GM18868 (cell line): Measurements from ENCODE around the gene NBAS.

Source experiments
- ATAC-seq: cut with Tn5 transposase; IDR thresholded peaks from one replicate; pipeline ENCODE4 v1.9.1; 2021; ENCODE audit warnings: mild to moderate bottlenecking, moderate library complexity; ENCODE audit not compliant: unreplicated experiment

Gene NBAS

DNA sequence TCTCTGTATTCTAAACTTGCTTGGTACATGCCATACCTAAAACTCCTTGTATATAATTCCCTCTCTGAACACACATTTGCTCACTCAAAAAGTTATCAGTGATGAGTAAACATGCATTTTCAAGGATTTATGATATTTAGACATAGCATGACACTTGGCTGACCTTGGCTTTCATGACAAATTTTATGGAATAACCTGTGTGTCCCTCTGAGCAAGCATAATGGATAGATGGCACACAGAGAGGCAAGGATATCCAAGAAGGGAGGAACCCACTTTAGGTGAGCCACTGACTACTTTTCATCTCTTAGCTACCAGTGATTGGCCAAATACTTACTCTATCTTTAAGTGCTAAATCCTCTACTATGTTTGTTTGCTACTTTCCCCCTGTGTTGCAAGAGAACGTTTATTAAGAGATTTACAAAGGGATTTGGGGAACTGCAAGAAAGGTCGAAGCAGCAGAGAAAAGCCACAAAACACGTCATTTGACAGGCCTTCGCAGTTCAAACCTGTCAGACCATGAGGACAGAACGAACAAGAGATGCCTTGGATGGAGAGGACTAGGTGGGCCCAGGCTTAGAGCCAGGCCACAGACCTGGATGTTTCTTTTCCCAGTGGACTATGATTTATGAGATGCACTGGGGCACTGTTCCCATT is 379.9 kb downstream of the NBAS start:
- no peak for ATAC-seq

DNA sequence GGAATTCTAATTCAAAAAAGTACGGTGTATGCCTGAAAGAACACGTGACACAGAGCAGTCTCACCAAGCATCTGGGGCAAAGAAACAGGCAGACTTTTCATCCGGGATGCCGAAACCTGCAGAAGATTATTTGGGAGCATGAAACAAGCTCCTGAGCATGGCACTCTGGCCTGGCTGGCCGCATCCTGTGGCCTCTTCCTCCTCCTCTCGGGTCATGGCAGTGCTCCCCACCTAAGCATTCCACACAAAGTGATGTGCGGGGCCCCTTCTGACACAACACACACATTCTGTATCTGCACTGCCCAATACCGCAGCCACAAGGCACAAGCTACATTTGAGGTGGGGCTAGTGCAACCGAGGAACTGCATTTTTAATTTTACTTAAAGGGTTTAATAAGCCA is 380.8 kb downstream of the NBAS start:
- no peak for ATAC-seq

DNA sequence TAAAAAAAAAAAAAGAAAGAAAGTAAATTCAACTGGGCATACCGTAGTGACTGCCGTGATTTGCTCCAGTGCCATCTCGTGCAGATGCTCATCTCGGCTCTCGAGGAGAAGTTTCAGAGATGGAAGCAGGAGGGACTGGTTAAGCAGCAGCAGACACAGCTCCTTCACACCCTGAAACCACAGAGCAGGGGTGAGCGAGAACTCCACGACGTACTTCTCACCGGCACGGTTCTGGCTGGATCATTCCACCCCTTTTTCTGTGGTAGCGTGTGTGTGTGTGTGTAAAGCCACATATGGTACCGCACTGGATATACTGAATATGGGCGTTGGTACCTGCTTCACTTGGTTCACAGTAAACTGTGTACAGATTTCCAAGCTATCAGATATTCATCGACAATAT is 382.2 kb downstream of the NBAS start:
- no peak for ATAC-seq

DNA sequence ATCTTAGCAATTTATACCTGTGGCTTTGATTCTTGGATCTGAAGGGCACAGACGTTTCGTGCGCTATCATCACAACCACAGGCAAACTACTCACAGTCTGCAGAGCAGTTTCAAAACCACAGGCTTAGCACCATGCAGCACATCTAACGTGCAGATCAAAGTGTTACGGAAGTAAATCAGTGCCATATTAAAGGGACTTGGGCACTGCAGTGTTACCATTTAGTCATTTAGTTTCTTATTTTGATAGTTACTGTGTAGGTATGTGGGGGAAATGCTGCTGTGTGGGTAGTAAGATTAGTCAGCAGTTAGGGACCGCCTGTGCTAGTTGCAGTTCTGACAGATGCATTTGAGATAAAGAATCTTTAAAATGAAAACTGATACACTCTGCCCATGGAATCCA is 384.0 kb downstream of the NBAS start:
- peak; percentile 98 for ATAC-seq

DNA sequence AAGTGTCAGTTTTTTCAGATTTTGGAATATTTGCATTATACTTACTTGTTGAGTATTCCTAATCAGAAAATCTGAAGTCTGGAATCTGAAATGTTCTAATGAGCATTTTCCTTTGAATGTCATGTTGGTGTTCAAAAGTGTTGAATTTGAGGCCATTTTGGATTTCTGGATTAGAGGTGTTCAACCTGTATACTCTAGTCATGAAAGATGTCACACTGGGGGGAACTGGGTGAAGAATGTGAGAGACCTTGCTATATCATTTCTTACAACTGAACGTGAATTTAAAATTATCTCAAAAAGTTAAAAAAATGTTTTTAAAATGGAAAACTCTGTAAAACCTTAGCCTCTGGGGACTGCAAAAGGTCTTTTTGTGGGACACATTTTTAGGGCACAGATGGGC is 384.5 kb downstream of the NBAS start:
- ATAC-seq = no peak

DNA sequence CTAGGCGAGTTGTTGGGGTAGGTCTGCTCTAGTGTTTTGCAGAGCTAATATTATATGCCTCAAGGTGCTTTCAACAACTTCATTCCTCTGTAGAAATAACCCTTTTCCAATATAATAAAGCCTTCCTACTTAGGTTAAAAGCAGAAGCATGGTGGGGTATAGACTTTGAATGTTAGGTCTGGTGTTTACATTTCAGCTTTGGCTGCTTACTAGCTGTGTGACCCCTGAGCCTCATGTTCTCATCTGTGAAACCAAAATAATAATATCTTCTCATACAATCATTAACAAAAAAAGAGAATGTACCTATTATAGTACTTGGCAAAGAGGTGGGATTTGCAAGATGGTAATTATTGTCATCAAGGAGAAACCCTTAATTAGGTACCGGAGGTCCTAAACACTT is 386.6 kb downstream of the NBAS start:
- no peak for ATAC-seq

DNA sequence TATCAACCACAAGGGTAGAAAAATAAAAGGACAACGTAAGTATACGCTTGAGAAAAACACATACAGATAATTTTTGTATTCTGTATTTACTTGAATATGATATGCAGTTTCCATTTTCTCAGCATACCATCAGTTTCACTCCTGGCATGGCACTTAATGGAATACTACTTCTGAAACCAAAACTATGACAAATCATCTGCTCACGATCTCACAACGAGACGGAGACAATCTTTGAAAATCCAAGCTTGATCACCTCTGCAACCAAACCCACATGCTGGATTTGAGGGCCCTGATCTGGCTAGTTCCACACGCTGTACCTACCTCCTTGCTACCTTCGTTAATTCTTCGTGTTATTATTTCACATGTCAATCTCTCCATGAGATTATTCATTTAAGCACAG is 387.6 kb downstream of the NBAS start:
- ATAC-seq = no peak

DNA sequence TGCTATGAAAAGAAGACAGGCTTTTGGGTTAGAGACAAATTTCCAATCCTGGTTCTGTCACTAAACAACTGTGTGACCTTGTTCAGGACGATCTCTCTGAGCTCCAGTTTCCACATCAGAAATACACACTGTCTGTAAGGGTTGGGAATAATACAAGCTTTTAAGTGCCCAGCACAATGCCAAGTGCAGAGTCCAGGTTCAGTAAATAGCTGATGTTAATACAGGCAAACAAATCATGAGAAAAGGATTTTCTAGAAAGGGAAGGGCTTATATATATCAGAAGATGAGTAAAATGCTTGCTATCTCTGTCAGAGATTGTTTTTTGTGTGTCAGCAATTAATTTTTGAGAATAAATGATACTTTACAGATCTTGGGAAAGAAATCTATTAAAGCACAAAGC is 388.3 kb downstream of the NBAS start:
- ATAC-seq = no peak

DNA sequence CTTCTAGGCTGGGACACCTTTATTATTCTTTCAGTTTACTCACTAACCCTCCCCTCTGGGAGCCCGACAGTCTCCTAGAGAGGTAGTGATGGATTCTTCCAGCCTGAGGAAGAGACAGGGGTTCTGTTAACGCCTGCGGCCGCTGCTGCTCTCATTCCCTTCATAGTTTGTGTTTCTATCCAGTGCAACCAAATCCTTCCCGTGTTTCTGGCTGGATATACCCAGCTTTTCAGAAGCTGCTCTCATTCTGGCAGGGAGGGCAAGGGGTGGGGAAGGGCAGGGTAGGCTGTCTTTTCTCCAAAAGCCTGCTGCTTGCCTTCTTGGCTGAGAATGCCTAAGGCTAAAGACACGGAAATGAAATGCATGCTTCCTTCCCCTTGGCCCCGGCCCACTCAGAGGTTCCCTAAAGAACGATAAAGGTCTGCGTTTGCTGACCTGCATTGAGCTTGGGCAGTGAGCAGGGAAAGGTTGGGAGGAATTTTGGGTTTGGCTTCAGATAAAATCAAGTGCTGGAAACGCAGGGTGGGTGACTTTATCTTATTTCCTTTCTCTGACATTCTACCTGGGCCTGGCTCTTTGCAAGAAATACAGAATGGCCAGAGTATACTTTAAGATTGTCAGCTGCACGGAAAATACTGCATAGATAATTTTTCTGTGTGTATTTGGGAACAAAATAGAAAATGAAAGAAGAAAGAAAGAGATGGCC is 390.9 kb downstream of the NBAS start:
- ATAC-seq = no peak

DNA sequence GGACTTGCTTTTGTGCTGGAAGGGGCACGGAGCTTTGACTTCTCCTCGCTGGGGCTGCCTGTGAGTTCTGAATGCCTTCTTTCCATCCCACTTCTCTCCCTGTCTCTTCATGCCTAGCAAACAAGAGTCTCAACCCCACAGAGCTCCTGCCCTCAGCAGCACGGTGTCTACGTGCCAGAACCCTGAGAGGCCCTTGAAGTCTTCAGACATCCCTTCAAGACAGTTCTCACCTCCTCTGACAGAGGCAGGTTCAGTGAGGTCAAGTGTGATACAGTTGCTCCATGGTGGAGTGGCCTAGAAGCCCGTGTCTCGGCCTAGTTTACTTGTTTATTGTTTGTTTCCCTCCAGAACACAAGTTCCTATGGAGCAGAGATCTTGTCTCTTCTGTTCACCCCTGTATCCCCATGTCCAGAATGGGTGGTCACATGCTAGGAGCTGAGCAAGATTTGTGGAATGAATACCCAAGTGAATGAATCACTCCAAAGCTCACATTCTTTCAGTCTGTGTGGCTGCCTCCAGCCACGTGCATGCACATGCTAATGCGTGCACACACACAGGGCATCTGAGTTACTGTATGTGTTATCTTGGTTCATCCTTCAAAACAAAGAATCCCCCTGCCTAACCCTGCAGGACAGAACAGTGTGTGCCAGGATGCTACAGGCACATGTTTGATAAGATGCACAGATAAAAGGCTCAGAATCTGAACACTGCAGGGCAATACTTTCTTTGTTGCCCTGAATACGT is 391.6 kb downstream of the NBAS start:
- no peak for ATAC-seq

DNA sequence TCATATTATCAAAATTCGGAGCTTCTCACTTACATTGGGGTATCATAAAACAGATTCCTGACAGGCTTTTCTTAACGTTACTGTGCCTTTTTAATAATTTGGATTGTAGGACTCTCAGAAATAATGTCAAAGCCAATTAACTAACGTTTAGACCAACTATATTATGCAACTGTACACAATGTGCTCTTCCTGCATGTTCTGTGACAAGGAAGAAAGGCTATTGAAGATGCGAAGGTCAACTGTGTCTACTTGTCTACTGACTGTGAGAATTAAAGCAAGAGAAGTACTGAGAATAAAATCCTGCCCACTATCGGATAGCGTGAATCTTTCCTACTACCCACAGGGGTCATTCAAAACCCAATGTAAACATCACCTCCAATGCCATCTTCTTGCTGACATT is 393.0 kb downstream of the NBAS start:
- ATAC-seq = no peak

DNA sequence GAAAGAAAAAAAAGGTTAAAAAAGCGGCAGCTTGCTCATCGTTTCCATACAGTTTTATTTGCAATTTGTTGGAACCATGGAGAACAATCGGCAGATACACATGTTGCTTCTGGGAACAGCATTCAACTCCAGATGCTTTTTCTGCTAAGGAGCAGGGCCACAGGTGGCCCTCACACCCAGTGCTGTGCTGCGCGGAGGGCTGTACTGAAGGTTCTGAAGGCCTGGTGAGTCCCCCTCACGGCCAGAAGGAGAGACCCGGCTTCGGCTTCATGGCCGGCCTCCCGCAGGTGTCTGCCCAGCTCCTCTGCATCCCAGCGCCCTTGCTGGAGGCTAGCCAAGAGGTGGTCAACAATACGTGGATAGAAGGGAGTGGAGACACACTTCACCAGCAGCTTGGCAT is 394.3 kb downstream of the NBAS start:
- no peak for ATAC-seq

DNA sequence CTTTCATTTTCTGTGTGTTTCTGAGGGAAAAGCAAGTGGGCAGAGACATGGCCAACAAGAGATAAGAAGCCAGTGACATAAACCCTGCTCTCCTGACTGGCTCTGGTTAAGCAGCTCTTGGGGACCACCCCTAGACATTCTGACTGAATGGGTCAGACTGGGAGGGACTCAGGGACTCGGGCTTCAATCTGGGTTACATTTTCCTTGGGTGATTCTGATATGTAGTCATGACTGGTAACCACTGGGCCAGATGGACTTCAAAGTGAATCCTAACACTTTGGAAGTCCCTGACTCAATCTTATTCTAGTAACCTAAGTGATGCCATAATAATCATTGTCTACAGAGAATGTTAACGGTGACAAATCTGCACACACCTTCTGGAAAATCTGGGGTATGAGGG is 397.8 kb downstream of the NBAS start:
- no peak for ATAC-seq

DNA sequence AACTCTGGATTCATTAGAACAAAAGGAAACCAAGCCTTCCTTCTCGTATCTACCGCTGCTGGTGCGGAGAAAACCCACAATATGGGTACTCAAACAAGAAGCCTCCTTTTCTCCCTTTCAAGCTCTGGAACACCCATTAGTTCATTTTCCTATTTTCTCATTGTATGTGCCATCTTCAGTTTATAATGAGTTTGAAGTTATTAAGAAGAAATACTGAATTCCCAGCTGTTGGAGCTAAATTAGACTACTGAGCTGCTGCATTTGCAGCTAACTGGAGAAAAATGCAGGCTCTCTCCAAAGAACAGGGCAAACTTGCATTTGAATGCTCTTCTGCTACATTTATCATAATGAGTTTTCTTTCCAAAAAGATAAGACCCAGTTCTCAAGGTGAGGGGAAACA is 398.5 kb downstream of the NBAS start:
- ATAC-seq = no peak

DNA sequence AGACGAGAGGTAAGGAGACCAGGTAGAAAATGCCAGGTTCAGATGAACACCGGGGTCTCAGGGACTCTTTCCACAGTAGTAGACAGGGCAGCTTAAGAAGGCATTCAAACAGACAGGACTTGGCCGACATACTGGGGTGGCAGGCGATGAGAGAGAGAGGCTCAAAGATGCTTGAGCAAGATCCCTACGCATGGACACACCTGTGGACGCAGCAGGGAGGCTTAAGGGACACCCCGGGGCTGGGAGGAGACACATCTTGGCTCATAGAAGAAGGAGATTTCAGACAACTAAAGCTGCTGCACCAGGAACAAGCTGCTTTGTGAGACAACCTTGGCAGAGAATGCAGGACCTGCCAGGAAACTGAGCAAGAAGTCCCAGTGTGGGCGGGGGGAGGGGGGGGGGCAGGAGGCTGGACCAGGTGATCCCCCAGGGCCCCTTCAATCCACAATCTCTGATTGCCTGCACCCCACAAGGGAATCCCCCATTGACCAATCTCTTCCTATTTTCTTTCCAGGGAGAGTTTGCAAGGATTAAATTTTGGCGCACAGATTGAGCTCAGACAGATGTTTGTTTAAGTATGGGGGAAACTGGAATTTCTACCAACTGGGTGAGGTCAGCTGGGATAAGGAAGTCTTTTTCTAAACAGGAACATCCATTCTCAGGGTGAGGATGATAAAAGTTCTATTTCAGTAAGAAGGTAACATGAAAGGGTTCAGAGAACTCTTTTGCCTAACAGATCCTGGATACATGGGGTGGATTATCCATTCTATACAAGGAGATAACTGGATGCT is 400.7 kb downstream of the NBAS start:
- ATAC-seq = no peak

DNA sequence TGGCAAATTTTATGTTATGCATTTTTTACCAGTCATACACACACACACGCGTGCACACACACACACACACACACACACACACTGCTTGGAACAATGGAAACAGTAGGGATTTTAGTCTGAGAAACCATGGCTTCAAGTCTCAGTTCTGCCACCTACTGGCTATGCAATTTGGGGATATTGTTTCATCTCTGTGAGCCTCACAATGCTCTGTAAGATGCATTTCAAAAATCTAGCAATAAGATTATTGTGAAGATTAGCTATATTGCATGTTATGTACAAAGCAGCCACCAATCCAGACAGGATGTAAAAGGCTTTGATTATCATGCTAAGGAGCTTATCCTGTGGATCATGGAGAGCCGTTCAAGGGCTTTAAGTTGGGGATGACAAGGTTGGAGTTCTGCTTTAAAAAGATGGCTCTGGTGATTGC is 401.4 kb downstream of the NBAS start:
- ATAC-seq = peak; percentile 54

DNA sequence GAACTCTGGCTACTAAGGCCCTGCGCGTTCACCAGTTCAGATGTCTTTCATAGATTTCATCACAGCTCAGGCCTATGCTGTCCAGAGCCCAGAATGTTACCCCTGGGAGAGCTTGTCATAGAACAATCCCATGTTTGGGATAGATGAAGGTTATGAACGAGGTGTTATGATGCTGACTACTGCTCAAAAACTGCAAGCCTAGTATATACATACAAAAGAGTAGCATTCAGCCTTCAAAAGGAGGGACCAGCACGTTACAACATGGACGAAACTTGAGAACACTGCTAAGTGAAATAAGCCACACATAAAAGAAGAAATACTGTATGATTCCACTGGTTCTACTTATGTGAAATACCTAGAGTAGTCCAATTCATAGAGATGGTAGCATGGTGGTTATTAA is 401.9 kb downstream of the NBAS start:
- ATAC-seq = no peak

DNA sequence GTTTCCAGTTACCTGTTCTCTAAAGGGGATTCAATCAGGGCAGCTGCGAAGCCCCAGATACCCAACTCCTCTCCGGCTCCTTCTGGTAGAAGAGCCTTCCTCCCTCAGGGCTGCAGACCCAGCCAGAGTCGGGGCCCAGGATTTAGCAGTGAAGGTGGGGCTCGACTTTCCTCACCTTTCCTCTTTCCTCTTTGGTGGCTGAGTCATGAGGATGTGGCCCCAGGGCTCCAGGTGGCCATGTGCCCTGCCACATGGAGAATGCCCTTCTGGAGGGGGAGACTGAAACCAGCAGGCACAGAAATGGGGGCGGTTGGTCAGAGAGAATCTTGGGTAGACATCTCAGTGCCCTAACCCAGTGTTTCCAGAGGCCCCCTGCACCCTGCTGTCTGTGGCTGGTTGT is 402.6 kb downstream of the NBAS start:
- ATAC-seq = no peak

DNA sequence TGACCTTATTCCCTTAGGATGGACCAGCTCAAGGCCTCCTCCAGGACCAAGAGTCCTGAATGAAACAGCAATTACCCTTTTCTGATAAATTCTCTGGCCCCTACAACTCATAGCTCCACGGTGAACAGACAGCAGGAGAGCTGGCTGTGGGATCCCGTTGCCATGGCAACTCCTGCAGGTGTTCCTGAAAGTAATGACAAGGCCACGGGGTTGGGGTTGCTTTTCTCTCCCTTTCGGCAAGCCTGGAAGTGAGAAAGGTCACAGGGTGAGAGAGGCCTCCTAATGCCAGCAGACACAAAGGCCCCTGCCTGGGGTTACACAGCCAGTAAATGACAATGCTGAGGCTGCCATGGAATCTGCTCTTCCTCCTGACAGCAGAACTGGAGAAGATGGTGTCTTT is 403.0 kb downstream of the NBAS start:
- no peak for ATAC-seq

DNA sequence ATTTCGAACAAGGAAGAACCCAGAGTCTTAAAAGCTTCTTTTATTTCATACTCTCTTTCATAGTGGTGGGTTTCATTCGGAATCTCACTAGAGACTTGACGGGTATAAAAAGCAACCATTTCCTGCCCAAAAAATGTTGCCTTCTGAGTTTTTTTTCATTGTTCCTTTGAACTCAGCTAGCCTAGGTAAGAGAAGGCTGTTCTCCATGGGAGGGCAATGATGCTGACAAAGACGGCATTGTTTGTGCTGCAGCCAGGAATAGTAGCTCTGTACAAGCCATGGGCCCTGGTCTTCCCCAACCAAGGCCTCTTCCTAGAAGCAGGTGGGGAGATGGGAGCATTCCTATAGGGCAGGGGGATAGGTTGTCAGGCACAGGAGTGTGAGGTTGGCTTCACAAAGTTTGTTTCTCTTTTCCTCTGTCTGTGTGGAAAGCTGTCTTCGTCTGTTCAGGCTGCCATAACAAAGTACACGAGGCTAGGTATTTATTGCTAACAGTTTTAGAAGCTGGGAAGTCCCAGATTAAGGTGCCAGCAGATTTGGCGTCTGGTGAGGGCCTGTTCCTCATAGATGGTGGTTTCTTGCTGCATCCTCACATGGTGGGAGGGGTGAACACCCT is 405.1 kb downstream of the NBAS start:
- ATAC-seq = no peak

DNA sequence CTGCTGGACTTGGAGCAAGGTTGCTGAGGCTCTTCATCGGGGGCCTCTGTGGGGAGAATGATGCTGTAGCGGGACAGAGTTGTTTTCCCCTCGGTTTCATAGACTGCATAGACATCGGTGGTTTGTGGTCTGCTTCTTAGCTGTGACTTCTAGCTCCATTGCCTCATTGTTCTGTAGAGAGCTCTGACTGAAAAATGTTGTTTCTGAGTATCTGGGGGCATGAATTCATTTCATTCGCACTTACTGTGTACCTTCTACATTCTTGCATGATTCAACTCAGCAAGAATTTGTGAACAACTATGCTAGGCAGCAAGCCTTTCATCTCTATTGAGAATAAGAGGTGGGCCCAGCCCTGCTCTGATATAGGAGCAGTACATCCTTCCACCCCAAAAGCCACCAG is 406.8 kb downstream of the NBAS start:
- ATAC-seq = no peak
